Caco-2 (cell line): ENCODE data around the gene LCLAT1. TPM values are rescaled to one million over a fixed set of nuclear protein-coding genes. Genes with fewer than 3 reads are reported as not detected.
A peak's percentile ranks its signal among the peaks of the same experiment; 100 is the strongest.
"Not testable (repeated sequence)": the region's sequence is repeated elsewhere in the genome, so short reads cannot be mapped to it uniquely, and the experiment has no call there.

Experiments used
- BruUV-seq: library from RNA; stranded (reverse); fragments of 400-500 nt; replicated peaks from 2 replicates; lab custom pipeline; 2021; lab: Mats Ljungman, UMichigan
- CTCF ChIA-PET: fragments of 300-600 bp; sonication (Branson Sonifier 250); formaldehyde crosslinking; loops from one replicate; lab custom pipeline; 2022; ENCODE audit warnings: antibody characterized with exemption; lab: Charles Lee
- POLR2A ChIA-PET: fragments of 300-600 bp; sonication (Branson Sonifier 250); formaldehyde crosslinking; loops from one replicate; lab custom pipeline; 2022; ENCODE audit warnings: antibody characterized with exemption; lab: Charles Lee
- DNase-seq, 2 experiments: peaks; one replicate each; pipeline versions ENCODE4 v3.0.0 to v3.0.0-alpha.2; 2020 to 2022
- H3K27me3 ChIP-seq: replicated peaks from 2 replicates; pipeline ENCODE4 v1.6.0; 2011; ENCODE audit warnings: low read length; ENCODE audit not compliant: control insufficient read depth, insufficient read depth
- H3K36me3 ChIP-seq: 2 replicates; pipeline ENCODE4 v1.5.1; 2011; ENCODE audit warnings: low read length; ENCODE audit not compliant: control insufficient read depth, insufficient read depth
- H3K4me1 ChIP-seq: fragments of 250-450 bp; sonication (Bioruptor Pico); 2 replicates; pipeline ENCODE4 v1.5.1; 2020; ENCODE audit warnings: mild to moderate bottlenecking
- H3K4me3 ChIP-seq: 2 replicates; pipeline ENCODE4 v1.5.1; 2011; ENCODE audit warnings: low read depth, mild to moderate bottlenecking, control low read depth, low read length
- H3K9me3 ChIP-seq: fragments of 250-450 bp; sonication (Bioruptor Pico); 2 replicates; pipeline ENCODE4 v1.5.1; 2020; ENCODE audit warnings: mild to moderate bottlenecking, moderate library complexity
- H3K27ac Mint-ChIP-seq: one replicate; pipeline ENCODE4 v1.8.0; 2022; ENCODE audit warnings: mixed read lengths; ENCODE audit not compliant: unreplicated experiment
- H3K27me3 Mint-ChIP-seq: one replicate; pipeline ENCODE4 v1.8.0; 2022; ENCODE audit warnings: mixed read lengths; ENCODE audit not compliant: insufficient read depth, unreplicated experiment
- H3K36me3 Mint-ChIP-seq: one replicate; pipeline ENCODE4 v1.8.0; 2022; ENCODE audit warnings: mild to moderate bottlenecking, mixed read lengths; ENCODE audit not compliant: insufficient read depth, unreplicated experiment
- H3K4me1 Mint-ChIP-seq: one replicate; pipeline ENCODE4 v1.8.0; 2022; ENCODE audit warnings: low read depth, mixed read lengths; ENCODE audit not compliant: unreplicated experiment
- H3K4me3 Mint-ChIP-seq: one replicate; pipeline ENCODE4 v1.8.0; 2022; ENCODE audit warnings: mild to moderate bottlenecking, moderate library complexity, mixed read lengths; ENCODE audit not compliant: unreplicated experiment
- H3K9me3 Mint-ChIP-seq: one replicate; pipeline ENCODE4 v1.8.0; 2022; ENCODE audit warnings: mixed read lengths; ENCODE audit not compliant: unreplicated experiment
- CTCF ChIP-seq, 2 experiments: fragments of 200-600 bp in 1 of 2; IDR thresholded peaks; 1 replicate in 1 of 2; 2 replicates in 1 of 2; pipeline versions ENCODE4 v1.5.1 to v1.8.0; 2011 to 2022; ENCODE audit warnings: antibody characterized with exemption in 1 of 2, control low read depth in 1 of 2, inconsistent platforms in 1 of 2, low read depth in 1 of 2, low read length in 1 of 2, mild to moderate bottlenecking in 1 of 2, moderate library complexity in 1 of 2; ENCODE audit not compliant: insufficient read depth in 1 of 2, severe bottlenecking in 1 of 2, unreplicated experiment in 1 of 2
- intact Hi-C: fragments of 100-400 bp; cut with micrococcal nuclease; formaldehyde crosslinking; loops from one replicate; pipeline ENCODE4 v1.10.0; 2022; ENCODE audit not compliant: unreplicated experiment
- total RNA-seq: library from RNA; stranded (reverse); gene quantifications from 2 replicates; pipeline ENCODE4 v1.2.3, GENCODE V29; 2022

Gene LCLAT1
- total RNA-seq, 1 experiment from 2014 or later, result 52.2 TPM

GRCh38 chr2:30613001-30613400 lies 166.0 kb downstream of the LCLAT1 start:
- Histone ChIP-seq H3K9me3 (no peaks in the 10 kb centered on the region), H3K4me3 (no peak overlapping the region), H3K27me3 (no peaks in the 10 kb centered on the region), H3K36me3 (no peaks in the 10 kb centered on the region), H3K4me1 (peaks cover 34% of the 10 kb centered on the region)
- TF ChIP-seq CTCF (IDR thresholded peaks at IDR 0.05; ENCODE audit: insufficient read depth in 1 of 2, low read depth in 1 of 2, low read length in 1 of 2, severe bottlenecking in 1 of 2, unreplicated experiment in 1 of 2), result no peak
- ChIA-PET CTCF (no interaction called here), POLR2A (no interaction called here)
- Mint-ChIP-seq H3K27ac (peak overlapping the region; percentile 80), H3K4me3 (peak overlapping the region; percentile 59), H3K4me1 (peaks cover 33% of the 10 kb centered on the region), H3K9me3 (peaks cover 14% of the 10 kb centered on the region), H3K36me3 (peaks cover 11% of the 10 kb centered on the region), H3K27me3 (no peaks in the 10 kb centered on the region)
- no peak for DNase-seq
- intact Hi-C loops, result no loop called here
- no TSS peak for BruUV-seq

DNA sequence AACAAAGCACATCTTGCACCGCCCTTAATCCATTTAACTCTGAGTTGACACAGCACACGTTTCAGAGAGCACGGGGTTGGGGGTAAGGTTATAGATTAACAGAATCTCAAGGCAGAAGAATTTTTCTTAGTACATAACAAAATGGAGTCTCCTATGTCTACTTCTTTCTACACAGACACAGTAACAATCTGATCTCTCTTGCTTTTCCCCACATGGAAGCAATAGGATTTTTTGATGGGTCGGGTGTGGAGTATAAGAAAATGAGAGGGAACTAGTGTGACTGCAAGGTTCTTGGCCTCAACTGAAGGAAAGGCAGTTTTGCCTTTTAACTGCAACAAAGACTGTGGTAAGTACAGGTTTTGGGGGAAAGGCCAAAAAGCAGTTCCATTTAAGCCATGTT lies 167.2 kb downstream of the LCLAT1 start:
- intact Hi-C loops, result not testable (repeated sequence)

GRCh38 chr2:30615926-30616325 lies 168.9 kb downstream of the LCLAT1 start:
- Mint-ChIP-seq H3K27me3 (no peaks in the 10 kb centered on the region), H3K9me3 (peaks cover 16% of the 10 kb centered on the region), H3K4me1 (peaks cover 33% of the 10 kb centered on the region), H3K27ac (no peak overlapping the region), H3K36me3 (peaks cover 11% of the 10 kb centered on the region), H3K4me3 (no peak overlapping the region)
- TF ChIP-seq CTCF (IDR thresholded peaks at IDR 0.05; ENCODE audit: insufficient read depth in 1 of 2, low read depth in 1 of 2, low read length in 1 of 2, severe bottlenecking in 1 of 2, unreplicated experiment in 1 of 2), result no peak
- intact Hi-C loops, result no loop called here
- no peak overlapping the region for H3K4me3 ChIP-seq
- no TSS peak for BruUV-seq
- ChIA-PET CTCF (no interaction called here), POLR2A (no interaction called here)
- H3K4me1 ChIP-seq, result peaks cover 34% of the 10 kb centered on the region
- DNase-seq, result no peak
- H3K36me3 ChIP-seq, result no peaks in the 10 kb centered on the region
- no peaks in the 10 kb centered on the region for H3K27me3 ChIP-seq
- H3K9me3 ChIP-seq, result no peaks in the 10 kb centered on the region

More for the DNA sequence above, 167.2 kb downstream of the LCLAT1 start:
- CTCF ChIA-PET, H3K27me3 Mint-ChIP-seq, H3K36me3 ChIP-seq, H3K27me3 ChIP-seq, POLR2A ChIA-PET, BruUV-seq, H3K9me3 ChIP-seq, DNase-seq, H3K4me3 Mint-ChIP-seq, H3K4me3 ChIP-seq: not testable (repeated sequence)
- H3K9me3 Mint-ChIP-seq, result peaks cover 16% of the 10 kb centered on the region
- H3K27ac Mint-ChIP-seq, result peak overlapping the region; percentile 65
- peaks cover 33% of the 10 kb centered on the region for H3K4me1 Mint-ChIP-seq
- peaks cover 34% of the 10 kb centered on the region for H3K4me1 ChIP-seq
- H3K36me3 Mint-ChIP-seq, result peaks cover 11% of the 10 kb centered on the region

DNA sequence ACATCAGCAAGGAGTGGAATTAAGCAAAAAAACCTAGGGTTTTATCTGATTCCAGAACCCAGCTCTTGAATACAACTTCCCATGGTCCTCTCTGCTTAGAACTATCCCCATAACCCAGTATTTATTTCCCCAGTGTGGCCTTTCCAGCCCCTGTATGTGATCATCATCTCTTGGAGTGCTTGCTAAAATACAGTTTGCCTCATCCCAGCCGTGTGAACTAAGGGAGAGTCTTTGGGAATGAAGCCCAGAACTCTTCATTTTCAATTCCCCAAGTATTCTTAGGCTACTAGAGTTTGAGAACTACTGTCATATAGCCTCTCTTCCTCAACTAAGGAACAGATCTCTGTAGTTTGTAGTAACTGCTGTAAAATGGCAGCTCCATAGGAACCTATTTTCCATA lies 173.1 kb downstream of the LCLAT1 start:
- intact Hi-C loops, result no loop called here
- Mint-ChIP-seq H3K27me3 (no peaks in the 10 kb centered on the region), H3K27ac (no peak overlapping the region), H3K9me3 (peaks cover 8% of the 10 kb centered on the region), H3K4me3 (no peak overlapping the region), H3K36me3 (peaks cover 18% of the 10 kb centered on the region), H3K4me1 (peaks cover 8% of the 10 kb centered on the region)
- ChIA-PET POLR2A (no interaction called here), CTCF (no interaction called here)
- peaks cover 4% of the 10 kb centered on the region; the same call in 1 of the 2 replicates for H3K4me1 ChIP-seq
- H3K27me3 ChIP-seq, result no peaks in the 10 kb centered on the region
- H3K9me3 ChIP-seq, result no peaks in the 10 kb centered on the region
- H3K36me3 ChIP-seq, result no peaks in the 10 kb centered on the region
- TF ChIP-seq CTCF (IDR thresholded peaks at IDR 0.05; ENCODE audit: insufficient read depth in 1 of 2, low read depth in 1 of 2, low read length in 1 of 2, severe bottlenecking in 1 of 2, unreplicated experiment in 1 of 2), result no peak
- H3K4me3 ChIP-seq, result no peak overlapping the region
- no TSS peak for BruUV-seq
- DNase-seq, result no peak
